Prostate gland (tissue), 2 donors: ENCODE data around the gene ACACA.
"Not testable (repeated sequence)": the region's sequence is repeated elsewhere in the genome, so short reads cannot be mapped to it uniquely, and the experiment has no call there.

ENCODE experiments used
- POLR2A ChIP-seq: fragments of 450-650 bp; IDR thresholded peaks from one replicate; pipeline ENCODE4 v1.6.1; 2016; ENCODE audit warnings: antibody characterized with exemption, mild to moderate bottlenecking
- POLR2AphosphoS5 ChIP-seq: sonication (generic); formaldehyde crosslinking; IDR thresholded peaks from one replicate; pipeline ENCODE4 v1.6.1; 2017; ENCODE audit warnings: antibody characterized with exemption
- TF ChIP-seq, protein P1 (sequence below), 4 experiments: fragments of 200-600 bp in 2 of 4; fragments of 450-650 bp in 2 of 4; sonication (generic) in 2 of 4; IDR thresholded peaks; 1 replicate in 3 of 4; 2 replicates in 1 of 4; pipeline ENCODE4 v1.5.1; 2016 to 2019; ENCODE audit warnings: antibody characterized with exemption in 4 of 4, mild to moderate bottlenecking in 2 of 4, moderate library complexity in 2 of 4

DNA sequence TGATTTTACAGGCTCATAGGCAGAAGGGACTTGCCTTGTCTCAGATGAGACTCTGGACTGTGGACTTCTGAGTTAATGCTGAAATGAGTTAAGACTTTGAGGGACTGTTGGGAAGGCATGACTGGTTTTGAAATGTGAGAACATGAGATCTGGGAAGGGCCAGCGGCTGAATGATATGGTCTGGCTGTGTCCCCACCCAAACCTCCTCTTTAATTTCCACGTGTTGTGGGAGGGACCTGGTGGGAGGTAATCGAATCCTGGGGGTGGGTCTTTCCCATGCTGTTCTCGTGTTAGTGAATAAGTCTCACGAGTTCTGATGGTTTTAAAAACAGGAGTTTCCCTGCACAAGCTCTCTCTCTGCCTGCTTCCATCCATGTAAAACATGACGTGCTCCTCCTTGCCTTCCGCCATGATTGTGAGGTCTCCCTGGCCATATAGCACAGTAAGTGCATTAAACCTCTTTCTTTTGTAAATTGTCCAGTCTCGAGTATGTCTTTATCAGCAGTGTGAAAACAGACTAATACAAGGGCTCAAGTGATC is 59.7 kb downstream of the ACACA start:
- TF ChIP-seq, protein P1, sequence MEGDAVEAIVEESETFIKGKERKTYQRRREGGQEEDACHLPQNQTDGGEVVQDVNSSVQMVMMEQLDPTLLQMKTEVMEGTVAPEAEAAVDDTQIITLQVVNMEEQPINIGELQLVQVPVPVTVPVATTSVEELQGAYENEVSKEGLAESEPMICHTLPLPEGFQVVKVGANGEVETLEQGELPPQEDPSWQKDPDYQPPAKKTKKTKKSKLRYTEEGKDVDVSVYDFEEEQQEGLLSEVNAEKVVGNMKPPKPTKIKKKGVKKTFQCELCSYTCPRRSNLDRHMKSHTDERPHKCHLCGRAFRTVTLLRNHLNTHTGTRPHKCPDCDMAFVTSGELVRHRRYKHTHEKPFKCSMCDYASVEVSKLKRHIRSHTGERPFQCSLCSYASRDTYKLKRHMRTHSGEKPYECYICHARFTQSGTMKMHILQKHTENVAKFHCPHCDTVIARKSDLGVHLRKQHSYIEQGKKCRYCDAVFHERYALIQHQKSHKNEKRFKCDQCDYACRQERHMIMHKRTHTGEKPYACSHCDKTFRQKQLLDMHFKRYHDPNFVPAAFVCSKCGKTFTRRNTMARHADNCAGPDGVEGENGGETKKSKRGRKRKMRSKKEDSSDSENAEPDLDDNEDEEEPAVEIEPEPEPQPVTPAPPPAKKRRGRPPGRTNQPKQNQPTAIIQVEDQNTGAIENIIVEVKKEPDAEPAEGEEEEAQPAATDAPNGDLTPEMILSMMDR (IDR thresholded peaks at IDR 0.05) = not testable (repeated sequence)
- TF ChIP-seq POLR2AphosphoS5, POLR2A: not testable (repeated sequence)
